Stimulated activated CD8-positive, alpha-beta memory T cell treated with anti-CD3 and anti-CD28 coated beads, Interleukin-7, amount 100 ng/mL, for 1 hour (primary cell): ENCODE data around the gene CBR1.

Experiments used
- DNase-seq, 2 donors: peaks; one replicate each; pipeline ENCODE4 v3.0.0-alpha.2; 2020; ENCODE audit warnings: low read depth in 2 of 2

CBR1 gene

DNA sequence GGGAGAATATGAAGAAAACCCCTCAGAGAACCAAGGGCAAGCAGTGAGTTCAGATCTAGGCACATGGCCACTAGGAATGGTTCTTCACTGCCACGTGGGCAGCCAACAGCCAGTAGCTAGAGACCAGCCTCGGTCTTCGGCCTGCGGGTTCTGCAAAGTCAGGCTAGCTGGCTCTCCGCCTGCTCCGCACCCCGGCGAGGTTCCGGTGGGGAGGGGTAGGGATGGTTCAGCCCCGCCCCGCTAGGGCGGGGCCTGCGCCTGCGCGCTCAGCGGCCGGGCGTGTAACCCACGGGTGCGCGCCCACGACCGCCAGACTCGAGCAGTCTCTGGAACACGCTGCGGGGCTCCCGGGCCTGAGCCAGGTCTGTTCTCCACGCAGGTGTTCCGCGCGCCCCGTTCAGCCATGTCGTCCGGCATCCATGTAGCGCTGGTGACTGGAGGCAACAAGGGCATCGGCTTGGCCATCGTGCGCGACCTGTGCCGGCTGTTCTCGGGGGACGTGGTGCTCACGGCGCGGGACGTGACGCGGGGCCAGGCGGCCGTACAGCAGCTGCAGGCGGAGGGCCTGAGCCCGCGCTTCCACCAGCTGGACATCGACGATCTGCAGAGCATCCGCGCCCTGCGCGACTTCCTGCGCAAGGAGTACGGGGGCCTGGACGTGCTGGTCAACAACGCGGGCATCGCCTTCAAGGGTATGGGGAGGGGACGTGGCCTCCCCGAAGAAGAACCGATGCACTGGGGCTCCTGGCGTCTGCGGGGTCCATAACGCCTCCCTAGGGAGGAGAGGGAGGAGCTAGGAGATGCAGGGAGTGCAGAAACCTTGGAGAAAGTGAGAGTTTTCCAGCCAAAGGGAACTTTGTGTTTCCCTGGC, at the start of gene CBR1:
CBR1 (plus strand) TSS at position 312 of the 871 bp plus-strand sequence; CDS start at position 404, 92 bp downstream.
- DNase-seq: peak; percentile 68 to 70

DNA sequence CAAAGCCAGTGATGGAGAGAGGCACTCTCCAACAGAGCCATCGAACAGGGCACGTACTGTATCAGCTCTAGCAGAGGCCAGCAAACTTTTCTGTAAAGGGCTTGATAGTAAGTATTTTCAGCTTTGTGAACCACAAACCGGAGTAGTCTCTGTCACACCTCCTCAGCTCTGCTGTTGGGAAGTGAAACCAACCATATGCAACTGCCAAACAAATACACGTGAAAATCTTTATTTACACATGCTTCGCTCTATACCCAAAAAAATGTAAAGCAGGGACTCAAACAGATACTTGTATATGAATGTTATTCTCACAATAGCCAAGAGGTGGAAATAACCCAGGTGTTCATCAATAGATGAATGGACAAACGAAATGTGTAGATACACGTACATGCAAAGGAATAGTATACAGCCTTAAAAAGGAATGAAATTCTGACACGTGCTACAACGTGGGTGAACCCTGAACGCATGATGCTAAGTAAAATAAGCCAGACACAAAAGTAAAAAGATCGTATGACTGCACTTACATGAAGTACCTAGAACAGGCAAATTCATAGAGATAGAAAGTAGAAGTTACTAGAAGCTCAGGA, 48.5 kb upstream of the CBR1 start:
- no peak for DNase-seq

DNA sequence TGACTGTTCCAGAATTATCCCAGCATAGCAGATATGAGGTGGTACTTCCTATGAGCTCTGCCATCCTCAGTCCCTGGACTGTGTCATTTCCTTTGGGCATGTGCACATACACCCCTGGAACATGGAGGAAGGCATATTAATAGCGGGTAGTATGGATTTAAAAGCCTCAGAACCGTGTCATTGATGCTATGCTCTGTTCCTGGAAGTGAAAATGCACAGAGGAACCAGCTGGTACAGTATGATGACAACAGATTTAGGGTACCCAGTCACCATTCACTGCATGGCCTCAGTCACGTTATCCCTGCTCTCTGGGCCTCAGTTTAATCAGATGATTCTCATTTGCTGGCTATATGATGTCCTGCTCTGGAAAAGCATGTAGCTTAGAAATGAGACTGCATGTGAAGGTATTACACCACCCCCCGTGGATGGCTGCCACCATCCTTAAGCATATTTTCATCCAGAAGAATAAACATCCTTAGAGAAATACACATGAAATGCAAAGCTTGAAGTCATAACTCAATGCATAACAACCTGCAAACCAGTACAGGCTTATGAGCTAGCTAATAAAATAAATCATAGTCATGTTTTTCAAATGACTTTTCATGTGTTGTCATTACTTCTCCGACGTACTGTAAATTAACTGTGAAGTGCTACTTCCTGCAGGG, 47.3 kb upstream of the CBR1 start:
- no peak for DNase-seq

DNA sequence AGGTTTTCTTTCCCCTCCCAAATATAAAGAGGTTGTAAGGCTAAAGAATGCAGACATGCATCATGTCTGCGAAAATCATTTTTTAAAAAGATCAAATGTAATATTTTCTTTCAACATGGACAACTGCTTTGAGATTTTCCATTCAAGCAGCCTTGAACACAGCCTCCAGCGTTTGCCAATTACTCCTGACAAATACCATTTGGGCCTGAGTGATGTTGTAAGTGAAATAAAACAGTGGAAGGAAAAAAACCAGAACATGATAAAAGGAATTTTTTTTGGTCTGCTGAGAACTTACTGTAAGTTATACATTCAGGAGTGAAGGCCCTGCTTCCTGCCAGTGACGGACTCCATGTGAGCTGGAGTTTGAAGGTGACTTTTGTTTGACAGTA, 46.7 kb upstream of the CBR1 start:
- no peak for DNase-seq

DNA sequence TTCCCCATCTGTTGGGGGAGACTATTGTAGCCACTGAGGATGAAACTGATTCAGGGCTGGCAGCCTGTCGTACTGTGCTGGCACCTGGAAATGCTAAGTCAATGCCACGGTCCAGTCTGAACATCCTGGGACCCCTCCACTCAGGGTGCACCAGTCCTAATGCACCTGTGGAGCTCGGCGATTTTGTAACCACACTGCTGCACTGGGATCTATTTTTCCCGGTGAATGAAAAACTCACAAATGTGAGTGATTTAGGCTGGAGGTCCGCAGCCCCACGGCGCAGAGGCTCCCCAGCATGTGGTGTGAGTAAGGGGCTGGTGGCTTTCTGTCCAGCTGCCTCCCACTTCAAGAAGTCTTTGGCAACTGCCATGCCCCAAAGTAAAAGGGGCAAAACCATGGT, 45.0 kb upstream of the CBR1 start:
- DNase-seq: no peak

DNA sequence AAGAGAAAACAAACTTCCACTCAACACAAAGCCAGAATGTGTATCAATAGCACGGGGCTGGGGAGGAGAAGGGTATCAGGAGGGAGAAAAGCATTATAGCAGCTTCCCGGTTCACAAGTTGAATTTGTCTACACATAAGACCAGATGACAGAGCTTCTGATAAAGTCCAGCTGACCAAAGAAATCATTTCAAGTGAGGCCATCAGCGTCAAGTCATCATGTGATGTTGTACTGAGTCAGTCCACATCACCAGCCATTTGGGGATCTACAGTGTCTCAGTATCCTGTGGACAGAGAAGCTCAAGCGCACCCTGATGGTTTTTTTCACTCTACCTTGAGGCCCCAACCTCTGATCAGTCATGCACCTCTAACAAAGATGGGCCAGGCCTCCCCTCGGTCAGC, 42.5 kb upstream of the CBR1 start:
- no peak for DNase-seq

DNA sequence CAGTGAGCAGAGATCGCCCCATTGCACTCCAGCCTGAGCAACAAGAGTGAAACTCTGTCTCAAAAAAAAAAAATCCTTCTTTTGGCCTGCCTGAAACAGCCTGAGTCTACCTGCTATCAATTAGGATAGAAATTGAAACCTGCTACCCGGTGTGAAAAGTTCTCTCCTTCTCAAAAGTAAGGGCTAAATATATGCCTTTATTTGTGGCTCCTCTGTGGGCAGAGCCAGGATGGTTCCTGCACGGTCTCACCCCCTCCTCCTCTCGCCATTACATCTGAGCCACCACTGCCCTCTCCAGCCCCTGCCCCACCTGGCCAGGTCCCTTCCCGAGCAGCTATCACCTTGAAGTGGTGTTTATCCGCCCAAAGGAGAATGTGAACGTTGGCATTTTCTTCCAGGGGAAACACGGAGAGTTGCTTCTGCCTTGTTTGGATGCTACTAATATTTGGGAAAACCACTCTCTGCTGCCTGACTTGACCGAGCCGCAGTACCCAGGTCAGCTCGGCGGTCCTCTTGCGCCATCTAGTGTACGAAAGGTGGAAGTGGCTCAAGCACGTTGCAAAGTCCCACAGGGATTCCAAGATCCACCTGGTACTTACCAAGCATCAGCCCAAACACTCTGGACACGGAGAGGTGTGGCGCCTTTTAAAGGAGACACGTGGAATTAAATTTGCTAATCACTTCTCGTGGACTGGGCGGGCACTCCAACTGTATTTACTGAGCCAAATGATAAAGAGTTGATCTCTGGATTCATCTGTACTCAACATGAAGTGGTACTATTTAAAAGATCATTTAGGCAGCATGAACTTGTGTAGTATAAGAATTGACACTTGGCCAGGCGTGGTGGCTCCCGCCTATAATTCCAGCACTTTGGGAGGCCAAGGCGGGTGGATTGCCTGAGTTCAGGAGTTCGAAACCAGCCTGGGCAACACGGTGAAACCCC, 41.4 kb upstream of the CBR1 start:
- peak; percentile 37 to 47 for DNase-seq

DNA sequence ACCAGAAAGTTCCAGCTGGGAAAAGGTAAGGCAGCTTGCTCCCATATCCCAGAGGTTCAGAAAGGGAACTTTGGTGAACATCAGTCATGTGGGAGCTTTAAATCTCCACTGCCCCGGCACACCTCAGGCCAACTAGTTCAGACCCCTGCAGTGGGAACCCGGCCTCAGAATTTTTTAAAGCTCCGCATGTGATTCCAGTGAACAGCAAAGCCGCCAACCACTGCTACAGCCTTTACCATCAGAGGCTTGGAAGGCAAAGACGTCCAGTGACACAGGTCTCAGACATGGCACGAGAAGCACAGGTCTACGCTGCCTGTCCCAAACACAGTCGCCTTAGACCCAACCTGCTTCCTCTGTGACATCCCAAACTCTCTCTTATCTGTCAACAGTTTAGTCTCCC, 40.5 kb upstream of the CBR1 start:
- no peak for DNase-seq

DNA sequence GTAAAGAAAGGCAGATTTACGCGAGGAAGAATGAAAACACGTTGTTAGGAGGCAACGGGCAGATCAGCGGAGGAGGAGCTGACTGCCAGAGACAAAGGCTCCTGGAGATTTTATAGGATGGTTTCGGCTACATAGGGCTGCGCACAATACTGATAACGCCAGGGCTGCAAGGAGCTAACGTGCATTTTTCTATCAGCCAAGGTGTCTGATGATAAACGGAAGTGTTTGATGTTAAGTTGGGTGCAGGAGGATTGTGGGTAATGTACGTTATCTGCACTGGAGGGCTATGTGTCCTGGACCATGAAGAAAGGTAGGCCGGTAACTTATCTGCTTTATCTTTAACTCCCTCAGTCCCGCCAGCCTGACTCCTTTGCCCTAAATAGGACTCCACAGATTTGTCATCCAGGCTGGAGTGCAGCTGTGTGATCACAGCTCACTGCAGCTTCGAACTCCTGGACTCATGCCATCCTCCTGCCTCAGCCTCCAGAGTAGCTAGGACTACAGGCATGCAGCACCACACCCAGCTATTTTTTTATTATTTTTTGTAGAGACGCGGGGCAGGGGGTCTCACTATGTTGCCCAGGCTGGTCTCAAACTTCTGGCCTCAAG, 39.1 kb upstream of the CBR1 start:
- no peak for DNase-seq

DNA sequence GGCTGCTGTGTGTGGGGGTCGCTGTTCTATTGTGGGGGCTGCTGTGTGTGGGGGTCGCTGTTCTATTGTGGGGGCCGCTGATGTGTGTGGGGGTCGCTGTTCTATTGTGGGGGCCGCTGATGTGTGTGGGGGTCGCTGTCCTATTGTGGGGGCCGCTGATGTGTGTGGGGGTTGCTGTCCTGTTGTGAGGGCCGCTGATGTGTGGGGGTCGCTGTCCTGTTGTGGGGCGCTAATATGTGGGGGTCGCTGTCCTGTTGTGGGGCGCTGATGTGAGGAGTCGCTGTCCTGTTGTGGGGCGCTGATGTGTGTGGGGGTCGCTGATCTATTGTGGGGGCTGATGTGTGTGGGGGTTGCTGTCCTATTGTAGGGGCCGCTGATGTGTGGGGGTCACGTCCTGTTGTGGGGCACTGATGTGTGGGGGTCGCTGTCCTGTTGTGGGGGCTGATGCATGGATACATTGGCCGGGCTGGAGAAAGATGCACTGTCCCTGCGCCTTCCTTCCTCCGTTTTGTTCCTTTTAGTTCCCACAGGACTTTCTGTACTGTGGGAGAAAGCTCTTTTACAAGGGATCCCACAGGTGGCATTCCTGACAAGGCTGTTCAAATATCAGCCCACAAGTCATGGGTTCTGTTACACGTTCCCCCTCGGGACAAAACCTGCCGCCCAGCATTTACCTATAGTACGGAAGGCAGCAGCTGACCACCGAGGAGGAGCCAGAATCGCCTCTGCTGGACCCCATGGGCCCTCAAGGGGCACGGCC, 37.0 kb upstream of the CBR1 start:
- DNase-seq: no peak

DNA sequence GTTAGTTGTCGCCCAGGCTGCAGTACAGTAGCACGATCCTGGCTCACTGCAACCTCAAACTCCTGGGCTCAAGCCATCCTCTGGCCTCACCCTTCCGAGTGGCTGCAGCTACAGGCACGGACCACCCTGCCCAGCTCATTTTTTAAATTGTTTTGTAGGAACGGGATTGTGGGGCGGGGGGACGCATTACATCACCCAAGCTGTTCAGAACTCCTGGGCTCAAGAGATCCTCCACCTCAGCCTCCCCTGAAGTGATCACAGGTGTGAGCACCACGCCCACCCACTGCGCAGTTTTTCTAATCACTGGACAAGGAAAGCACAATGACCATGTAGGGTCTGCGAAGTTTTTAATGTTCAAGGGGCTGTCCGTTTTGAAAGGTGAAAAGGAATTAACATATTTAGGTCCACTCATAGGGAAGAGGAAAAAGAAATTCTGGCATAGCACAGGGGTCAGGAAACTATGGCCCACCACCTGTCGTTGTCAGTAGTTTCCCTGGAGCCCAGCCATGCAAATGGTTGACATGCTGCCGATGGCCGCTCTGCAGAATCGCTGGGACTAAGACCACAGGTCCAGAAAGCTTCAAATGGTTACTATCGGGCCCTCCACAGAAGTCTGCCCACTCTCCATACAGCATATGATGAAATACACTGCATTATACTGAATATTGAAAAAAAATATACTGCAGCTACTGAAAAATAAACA, 35.5 kb upstream of the CBR1 start:
- no peak for DNase-seq

DNA sequence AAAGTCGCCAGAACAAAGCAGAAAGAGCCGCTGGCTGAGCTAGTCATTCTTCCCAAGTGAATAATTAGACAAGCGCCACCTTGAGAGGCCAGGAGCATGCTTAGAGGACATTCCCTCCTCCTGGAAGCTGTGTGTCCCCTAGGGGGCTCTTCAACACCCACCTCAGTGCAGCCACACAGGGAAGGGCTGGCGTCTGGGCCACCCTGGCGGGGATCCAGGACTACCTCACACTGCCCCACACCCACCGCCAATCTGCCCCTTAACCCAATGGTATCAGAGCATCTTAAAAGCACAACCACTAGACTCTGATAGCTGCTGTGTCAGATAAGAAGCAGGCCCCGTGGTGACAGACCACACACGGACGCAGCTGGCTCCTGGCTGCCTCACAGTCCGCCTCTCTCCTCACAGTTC, 34.4 kb upstream of the CBR1 start:
- no peak for DNase-seq

DNA sequence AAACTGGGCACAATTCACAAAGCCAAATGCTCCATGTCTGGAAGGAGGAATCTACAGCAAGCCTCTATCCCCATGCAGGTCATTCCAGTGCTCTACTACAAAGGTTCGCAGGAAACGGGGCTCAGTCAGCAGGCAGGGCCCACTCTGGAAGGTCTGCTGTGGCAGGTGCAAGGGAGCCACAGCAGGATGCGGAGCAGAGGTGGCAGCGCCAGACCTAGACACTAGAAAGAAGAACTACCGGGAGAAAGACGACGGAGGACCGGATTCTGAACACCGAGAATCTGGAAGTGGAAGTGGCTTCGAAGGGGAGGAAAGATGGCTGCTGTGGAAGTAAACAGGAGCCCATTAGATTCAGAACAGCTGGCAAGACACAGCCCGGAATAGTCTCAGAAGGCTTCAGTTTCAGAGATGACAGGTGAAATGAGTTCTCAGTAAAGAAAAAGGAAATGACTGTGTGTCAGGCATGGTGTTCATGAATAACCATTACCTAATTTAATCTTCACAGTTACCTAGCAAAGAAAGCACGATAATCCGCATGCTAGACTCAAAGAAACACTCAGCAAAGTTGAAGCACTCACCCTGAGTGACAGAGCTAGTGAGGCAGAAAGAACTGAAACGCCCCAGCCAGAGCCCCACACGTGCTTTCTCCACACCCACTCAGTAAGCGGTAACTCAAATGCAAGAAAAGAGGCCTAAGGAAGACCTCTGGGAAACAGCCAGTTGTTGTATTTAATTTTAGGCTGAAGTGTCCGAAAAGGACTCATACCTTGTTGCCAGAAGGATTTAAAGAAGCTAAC, 30.9 kb upstream of the CBR1 start:
- no peak for DNase-seq

DNA sequence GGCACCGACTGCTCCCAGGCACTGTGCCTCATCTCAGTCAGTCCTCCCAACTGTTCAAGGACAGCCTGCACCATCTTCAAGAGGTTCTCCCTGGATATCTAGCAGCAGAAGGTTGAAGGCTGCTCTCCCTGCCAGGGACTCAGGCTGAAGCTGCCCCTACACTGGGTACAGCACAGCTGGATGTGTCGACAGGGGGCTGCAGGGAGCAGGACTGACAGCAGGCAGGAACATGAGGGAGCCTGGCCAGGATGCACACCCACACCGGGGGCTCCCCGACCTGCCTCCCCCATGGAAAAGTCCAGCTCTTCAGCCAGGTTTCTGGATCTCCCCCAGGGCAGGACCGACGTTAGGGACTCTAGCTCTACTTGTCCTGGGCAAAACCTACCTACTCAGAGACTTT, 30.0 kb upstream of the CBR1 start:
- no peak for DNase-seq

DNA sequence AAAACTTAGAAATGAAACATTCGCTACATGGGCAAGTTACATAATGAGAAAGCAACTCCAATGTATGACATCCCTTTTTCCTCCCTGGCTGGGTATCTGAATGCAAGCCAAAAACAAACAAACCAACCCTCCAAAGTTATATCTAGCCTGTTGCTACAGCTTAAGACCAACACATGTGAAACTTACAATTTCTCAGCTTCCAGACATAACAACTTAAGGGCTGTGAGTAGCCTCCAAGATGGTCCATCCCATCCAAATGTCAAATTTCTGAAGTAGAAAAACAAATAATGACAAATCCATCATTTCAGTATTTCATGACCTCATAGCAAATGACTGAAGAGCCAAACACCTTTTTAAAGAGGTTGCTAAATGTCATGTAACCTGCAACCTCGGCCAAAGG, 29.4 kb upstream of the CBR1 start:
- no peak for DNase-seq

DNA sequence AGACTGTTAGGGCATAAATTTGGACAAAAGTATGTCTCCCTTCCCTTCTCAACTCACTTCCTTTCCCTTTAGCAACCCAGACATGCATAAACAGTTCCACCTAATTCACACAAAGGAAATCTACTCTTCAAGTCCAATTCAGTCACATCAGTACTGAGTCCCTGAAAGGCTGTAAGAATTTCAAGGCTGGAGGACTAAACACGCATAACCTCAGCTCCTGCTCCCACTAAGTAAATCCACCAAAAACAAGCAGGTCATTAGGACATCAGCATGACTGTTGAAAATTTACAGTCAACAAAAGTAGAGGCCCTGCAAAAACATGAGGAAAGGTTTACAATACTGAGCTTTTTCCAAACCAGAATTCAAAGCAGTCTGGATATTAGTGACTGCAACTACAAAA, 27.9 kb upstream of the CBR1 start:
- DNase-seq: no peak

DNA sequence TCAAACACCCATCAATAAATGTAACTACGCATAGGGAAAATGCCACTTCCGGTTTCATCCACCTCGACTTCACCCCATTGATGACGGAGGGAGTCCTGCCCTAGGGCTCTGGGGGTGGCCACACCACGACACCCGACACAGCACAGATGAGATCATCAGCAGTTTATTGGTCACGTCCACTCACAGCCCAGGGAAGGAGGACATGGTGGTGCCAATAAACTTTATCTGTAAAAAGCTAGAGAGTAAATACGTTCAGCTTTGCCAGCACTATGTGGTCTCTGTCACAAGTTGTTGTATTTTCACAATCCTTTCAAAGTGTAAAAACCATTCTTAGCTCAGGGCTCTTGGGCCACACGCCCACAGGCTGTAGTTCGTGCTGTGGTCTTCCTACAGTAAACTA, 25.8 kb upstream of the CBR1 start:
- DNase-seq: no peak

DNA sequence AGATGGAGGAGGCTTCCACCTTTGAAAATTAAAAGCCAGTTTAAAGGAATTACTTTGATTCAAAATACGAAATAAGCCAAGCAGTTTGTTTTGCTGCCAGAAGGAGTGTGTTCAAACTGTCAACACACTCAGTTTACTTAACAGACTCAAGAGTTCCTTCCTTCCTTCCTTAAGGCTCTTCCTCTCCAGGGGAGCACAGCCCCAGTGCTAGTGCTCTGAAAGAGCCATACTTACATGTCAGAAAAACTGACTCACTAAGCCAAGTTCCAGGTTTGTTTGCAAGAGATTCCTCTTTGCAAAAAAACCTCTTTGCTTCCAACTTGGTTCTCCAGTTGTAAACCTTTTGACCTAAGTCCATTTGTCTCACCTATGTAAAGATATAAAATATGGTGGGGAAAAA, 23.8 kb upstream of the CBR1 start:
- no peak for DNase-seq

DNA sequence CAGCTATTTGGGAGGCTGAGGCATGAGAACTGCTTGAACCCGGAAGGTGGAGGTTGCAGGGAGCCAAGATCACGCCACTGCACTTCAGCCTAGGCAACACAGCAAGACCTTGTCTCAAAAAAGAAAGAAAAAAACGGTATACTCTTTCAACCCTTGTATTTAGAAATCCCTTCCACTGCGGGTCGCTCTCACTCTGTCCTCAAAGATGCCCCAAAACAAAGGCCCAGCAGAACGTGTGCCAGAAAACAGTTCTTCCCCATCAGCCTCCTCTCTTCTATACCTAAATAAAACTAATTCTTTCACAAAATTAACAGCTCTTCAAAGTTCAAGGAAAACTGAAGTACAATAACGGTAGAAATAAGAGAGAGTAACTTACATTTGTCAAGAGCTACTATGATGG, 22.7 kb upstream of the CBR1 start:
- no peak for DNase-seq
